ENCODE results near the gene PLCD1. TPM values are rescaled to one million over a fixed set of nuclear protein-coding genes. Genes with fewer than 3 reads are reported as not detected.

Gene PLCD1
- total RNA-seq, 1 donor from 2014 or later, result 68.5 TPM

- intact Hi-C loops (cut with DNase I), result no loop called here
- H3K27ac ChIP-seq, result no peak overlapping the region
- TF ChIP-seq POLR2AphosphoS5 (IDR thresholded peaks at IDR 0.05; ENCODE audit: insufficient read depth in 1 of 2, low read depth in 1 of 2) (no peak), CTCF (IDR thresholded peaks at IDR 0.05) (no peak), POLR2A (IDR thresholded peaks at IDR 0.05) (no peak)
- no peak overlapping the region for H3K4me3 ChIP-seq
- no peaks in the 10 kb centered on the region for H3K9me3 ChIP-seq
- peaks cover 26% of the 10 kb centered on the region for H3K4me1 ChIP-seq
- DNase-seq (ENCODE audit: extremely low spot score in 2 of 2), result no peak
- no peaks in the 10 kb centered on the region for H3K36me3 ChIP-seq
- no peaks in the 10 kb centered on the region for H3K27me3 ChIP-seq
Observed at GRCh38 chr3:37992271-37993066, 37.0 kb downstream of the PLCD1 start.

- H3K27ac ChIP-seq, result no peak overlapping the region
- no peak for DNase-seq (ENCODE audit: extremely low spot score in 2 of 2)
- intact Hi-C loops (cut with DNase I), result no loop called here
Observed at GRCh38 chr3:37991823-37992222, 37.6 kb downstream of the PLCD1 start.

DNA sequence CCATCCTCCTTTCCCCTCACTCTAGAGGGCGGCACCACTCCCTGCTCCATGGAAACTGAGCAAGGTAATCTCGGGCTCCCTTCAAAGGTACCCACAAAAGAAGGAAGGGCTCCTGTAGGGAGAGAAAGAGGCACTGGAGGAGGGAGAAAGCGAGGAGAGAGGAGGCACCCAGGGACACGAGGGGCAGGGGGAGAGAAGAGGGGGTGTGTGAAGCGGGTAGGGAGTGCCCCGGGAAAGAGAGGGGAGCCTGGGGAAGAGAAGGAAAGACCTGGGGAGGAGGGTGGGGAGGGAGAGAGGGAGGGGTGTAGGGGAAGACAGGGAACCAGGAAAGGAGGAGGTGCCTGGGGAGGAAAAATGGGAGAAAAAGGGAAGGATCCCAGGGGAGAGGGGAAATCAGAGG is 38.3 kb downstream of the PLCD1 start:
- no peak for DNase-seq (ENCODE audit: extremely low spot score in 2 of 2)
- no peaks in the 10 kb centered on the region for H3K9me3 ChIP-seq
- H3K4me1 ChIP-seq, result peaks cover 17% of the 10 kb centered on the region
- TF ChIP-seq POLR2A (IDR thresholded peaks at IDR 0.05), result no peak
- no peak for TF ChIP-seq CTCF (IDR thresholded peaks at IDR 0.05)
- TF ChIP-seq POLR2AphosphoS5 (IDR thresholded peaks at IDR 0.05; ENCODE audit: insufficient read depth in 1 of 2, low read depth in 1 of 2), result no peak
- H3K36me3 ChIP-seq, result no peaks in the 10 kb centered on the region
- intact Hi-C loops (cut with DNase I), result no loop called here
- no peaks in the 10 kb centered on the region for H3K27me3 ChIP-seq
- no peak overlapping the region for H3K27ac ChIP-seq
- no peak overlapping the region for H3K4me3 ChIP-seq

More at GRCh38 chr3:37991823-37992222, 37.6 kb downstream of the PLCD1 start:
- no peak overlapping the region for H3K4me3 ChIP-seq
- peaks cover 20% of the 10 kb centered on the region for H3K4me1 ChIP-seq
- no peaks in the 10 kb centered on the region for H3K9me3 ChIP-seq
- no peaks in the 10 kb centered on the region for H3K27me3 ChIP-seq
- no peaks in the 10 kb centered on the region for H3K36me3 ChIP-seq
- TF ChIP-seq CTCF (IDR thresholded peaks at IDR 0.05) (no peak), POLR2A (IDR thresholded peaks at IDR 0.05) (no peak), POLR2AphosphoS5 (IDR thresholded peaks at IDR 0.05; ENCODE audit: insufficient read depth in 1 of 2, low read depth in 1 of 2) (no peak)

- DNase-seq (ENCODE audit: extremely low spot score in 2 of 2), result no peak
- intact Hi-C loops (cut with DNase I), result no loop called here
- Histone ChIP-seq H3K27me3 (no peaks in the 10 kb centered on the region), H3K27ac (no peak within 1 kb of the TSS), H3K4me1 (peaks cover 17% of the 10 kb centered on the region), H3K36me3 (no peaks in the 10 kb centered on the region), H3K9me3 (no peaks in the 10 kb centered on the region), H3K4me3 (no peak within 1 kb of the TSS)
- no peak for TF ChIP-seq CTCF (IDR thresholded peaks at IDR 0.05)
- TF ChIP-seq POLR2A (IDR thresholded peaks at IDR 0.05), result no peak
- no peak for TF ChIP-seq POLR2AphosphoS5 (IDR thresholded peaks at IDR 0.05; ENCODE audit: insufficient read depth in 1 of 2, low read depth in 1 of 2)
Observed at GRCh38 chr3:37990527-37990926, 38.9 kb downstream of the PLCD1 start, which contains the start of gene VILL. Gene VILL, plus strand, starts transcription at chr3:37990786. Its CDS starts 2,887 bp downstream, at chr3:37993673.

DNA sequence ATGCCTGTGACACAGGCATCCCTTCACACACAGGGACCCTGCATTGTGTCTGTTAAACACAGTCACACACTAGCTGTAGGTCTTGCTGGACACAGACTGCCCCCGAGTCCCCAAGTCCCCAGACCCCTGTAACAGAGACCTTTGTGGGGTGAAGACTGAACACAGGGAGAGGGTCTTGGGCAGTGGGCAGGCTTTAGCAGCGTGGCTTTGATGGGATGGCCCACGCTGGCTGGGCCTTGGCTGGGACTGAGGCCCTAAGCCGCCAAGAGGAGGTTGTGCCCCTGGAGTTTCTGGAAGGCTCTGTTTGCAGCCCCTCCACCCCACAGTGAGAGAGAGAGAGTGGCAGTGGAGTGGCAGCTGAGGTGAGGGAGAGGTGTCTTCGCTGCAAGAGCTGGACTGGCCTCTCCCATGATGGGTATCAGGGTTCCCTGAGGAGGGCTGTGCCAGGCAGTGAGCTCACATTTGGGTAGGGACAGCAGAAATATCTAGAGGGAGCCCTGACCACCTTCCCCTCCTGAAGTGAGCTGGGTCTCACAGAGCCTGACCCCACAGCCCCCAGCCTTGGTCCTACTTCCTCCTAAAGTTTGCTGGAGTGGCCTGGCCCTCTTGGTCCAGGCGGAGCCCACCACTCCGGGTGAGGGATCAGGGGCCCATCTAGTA is 39.5 kb downstream of the PLCD1 start:
- H3K27me3 ChIP-seq, result no peaks in the 10 kb centered on the region
- TF ChIP-seq POLR2AphosphoS5 (IDR thresholded peaks at IDR 0.05; ENCODE audit: insufficient read depth in 1 of 2, low read depth in 1 of 2) (no peak), POLR2A (IDR thresholded peaks at IDR 0.05) (no peak), CTCF (IDR thresholded peaks at IDR 0.05) (no peak)
- intact Hi-C loops (cut with DNase I), result no loop called here
- DNase-seq (ENCODE audit: extremely low spot score in 2 of 2), result no peak
- H3K4me3 ChIP-seq, result no peak overlapping the region
- H3K9me3 ChIP-seq, result no peaks in the 10 kb centered on the region
- no peak overlapping the region for H3K27ac ChIP-seq
- peaks cover 17% of the 10 kb centered on the region for H3K4me1 ChIP-seq
- no peaks in the 10 kb centered on the region for H3K36me3 ChIP-seq

Measured in vagina (tissue), 2 donors.